ENCODE results near the gene CACTIN. TPM values are rescaled to one million over a fixed set of nuclear protein-coding genes. Genes with fewer than 3 reads are reported as not detected.

The CACTIN gene
- polyA plus RNA-seq, 4 donors: 18.6 to 35.0 (median 29.3) TPM

DNA sequence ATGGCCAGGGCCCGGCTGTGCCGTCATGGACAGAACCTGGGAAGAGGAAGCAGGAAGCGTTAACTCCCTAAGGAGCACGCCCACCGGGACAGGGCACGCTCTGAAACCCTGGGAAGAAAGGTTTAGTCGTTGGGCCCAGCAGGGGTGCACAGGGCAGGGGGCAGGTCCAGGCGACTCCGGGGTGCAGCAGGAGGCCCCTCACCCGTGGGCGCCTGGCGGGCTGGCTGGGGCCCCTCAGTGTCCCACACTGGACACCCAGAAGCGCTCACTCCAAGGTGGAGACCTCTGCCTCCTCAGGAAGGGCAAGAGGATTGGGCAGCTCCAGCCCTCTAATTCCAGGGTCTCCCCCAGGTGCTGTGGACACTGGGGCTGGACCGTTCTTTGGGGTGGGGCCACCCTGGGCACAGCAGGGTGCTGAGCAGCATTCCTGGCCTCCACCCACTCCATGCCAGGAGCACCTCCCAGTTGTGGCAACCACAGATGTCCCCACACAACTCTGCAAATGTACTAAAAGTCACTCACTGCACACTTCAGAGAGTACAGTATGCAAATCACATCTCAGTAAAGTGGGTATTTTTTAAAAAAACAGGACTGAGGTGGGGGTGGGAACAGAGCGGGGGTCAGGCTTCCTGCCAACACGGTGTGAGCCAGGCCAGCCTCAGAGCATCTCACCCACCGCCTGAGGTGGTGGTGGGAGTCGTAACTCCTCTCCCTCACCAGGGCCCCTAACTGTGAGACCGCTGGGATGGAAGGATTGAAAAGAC lies 38.5 kb upstream of the CACTIN start:
- no peak for DNase-seq (ENCODE audit: low read depth in 4 of 4, low spot score in 2 of 4)

- no peak for DNase-seq (ENCODE audit: low read depth in 4 of 4, low spot score in 2 of 4)
These were observed 37.2 kb upstream of the CACTIN start for GRCh38 chr19:3663838-3664237.

DNA sequence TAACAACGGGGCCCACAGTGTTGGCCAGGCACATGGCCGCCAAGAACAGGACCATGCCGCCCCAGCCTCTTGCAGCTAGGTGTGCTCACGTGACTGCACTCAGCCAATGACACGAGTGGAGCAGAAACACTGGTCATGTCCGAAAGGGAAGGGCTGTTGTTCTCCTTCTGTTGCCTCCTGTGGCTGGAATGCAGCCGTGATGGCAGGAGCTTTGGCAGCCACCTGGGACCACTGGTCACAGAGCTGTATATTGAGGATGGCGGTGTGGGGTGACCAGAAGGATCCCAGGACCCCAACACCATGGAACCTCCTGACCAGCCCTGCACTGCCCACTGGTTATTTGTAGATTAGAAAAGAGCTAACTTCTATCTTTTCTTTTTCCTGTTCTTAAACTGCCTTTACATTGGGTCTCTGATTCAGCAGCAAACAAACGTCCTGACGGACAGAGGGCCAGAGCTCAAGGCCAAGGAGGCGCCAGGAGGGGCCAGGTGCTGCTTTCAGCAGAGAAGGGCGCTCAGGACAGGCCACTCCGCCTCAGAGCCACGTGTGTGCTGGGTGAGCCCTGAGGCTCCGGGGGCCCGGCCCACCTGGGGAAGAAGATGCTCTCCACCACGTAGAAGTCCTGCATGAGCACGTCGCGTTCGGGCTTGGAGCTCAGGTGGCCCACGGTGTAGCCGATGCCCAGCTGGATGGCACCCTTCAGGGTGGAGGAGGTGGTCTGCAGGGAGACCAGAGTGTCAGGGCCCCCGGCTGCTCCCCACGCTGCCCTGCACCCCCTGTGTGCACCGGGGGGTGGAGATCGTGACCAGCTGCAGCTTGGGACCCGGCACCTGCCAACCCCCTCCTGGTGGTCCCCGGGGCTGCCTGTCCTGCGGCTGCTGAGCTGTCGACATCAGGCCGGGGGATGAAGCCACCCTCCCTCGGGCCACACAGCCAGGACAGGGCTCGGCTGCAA lies 35.0 kb upstream of the CACTIN start:
- no peak for DNase-seq (ENCODE audit: low read depth in 4 of 4, low spot score in 2 of 4)

- no peak for DNase-seq (ENCODE audit: low read depth in 4 of 4, low spot score in 2 of 4)
These were observed 34.1 kb upstream of the CACTIN start for GRCh38 chr19:3660493-3661219.

- DNase-seq (ENCODE audit: low read depth in 4 of 4, low spot score in 2 of 4): no peak
These were observed 33.1 kb upstream of the CACTIN start for GRCh38 chr19:3659746-3660112.

DNA sequence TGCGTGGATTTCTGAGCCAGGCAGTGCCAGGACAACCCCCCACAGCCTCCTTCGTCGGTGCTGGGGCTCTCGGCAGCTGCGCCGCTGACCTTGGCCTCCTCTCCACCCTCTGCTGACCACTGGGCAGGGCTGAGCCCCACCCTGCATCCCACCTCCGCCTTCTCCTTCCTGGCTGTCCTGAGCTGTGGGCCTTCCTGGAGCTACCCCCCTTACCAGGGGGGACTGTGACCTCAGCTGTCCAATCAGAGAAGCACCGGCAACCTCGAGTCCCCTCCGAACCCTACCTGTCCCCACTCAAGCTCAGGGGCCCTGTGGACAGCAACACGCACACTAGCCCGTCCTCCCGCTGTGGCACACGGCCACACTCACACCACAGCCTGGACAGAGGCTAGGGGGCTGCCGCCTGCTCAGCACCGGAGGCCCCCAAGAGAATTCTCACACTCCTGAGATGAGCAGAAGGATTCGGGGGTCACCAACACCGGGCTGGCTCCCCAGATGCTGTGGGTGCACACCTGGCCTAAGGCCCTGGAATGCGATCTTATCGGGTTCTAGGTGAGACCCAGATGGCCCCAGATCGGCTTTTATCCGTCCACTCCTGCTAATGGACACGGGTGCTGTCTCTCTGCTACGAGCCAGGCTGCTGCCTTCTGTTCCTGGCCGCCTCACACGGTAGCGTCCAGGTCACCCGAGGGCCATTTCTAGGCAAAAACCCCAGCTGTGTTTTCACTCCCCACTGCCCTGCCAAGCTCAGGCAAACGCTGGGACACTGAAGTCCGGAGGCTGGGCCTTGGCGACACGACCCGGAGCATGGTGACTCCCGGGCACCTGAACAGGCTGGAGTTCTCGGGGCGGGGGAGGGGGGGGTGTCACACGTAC lies 32.5 kb upstream of the CACTIN start:
- DNase-seq (ENCODE audit: low read depth in 4 of 4, low spot score in 2 of 4): no peak

GRCh38 chr19:3658004-3658869 lies 31.6 kb upstream of the CACTIN start:
- DNase-seq (ENCODE audit: low read depth in 4 of 4, low spot score in 2 of 4): no peak

- DNase-seq (ENCODE audit: low read depth in 4 of 4, low spot score in 2 of 4): no peak
These were observed 30.8 kb upstream of the CACTIN start for GRCh38 chr19:3657395-3657769.

DNA sequence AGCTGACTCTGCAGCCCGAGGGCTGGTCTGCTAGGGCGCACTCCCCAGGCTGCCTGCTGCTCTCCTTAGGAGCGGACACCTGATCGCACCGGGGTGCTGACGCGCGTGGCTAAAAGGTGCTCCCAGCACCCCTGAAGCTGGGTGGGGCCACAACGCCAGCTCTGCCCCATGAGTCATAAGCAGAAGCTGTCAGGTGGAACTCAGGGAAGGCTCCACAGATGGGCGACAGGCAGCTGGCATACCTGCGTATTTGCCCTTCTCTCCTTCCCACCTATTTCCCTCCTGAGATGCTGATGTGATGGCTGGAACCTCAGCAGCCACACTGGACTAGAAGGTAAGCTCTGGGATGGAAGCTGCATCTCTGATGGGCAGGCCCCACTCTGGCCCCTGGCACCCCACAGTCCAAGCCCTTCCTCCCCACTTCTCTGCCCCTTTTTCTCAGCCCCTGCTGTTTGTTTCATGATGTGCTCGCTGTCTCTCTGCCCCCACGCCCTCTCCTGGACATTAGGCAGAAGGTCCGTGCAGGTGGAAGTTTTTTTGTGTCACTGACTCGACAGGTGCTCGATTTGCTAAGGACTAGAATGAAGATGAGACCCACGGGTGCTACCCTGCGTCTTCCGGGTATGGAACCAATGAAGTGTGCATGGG lies 30.3 kb upstream of the CACTIN start:
- no peak for DNase-seq (ENCODE audit: low read depth in 4 of 4, low spot score in 2 of 4)

GRCh38 chr19:3656073-3656746 lies 29.6 kb upstream of the CACTIN start:
- DNase-seq (ENCODE audit: low read depth in 4 of 4, low spot score in 2 of 4): no peak

DNA sequence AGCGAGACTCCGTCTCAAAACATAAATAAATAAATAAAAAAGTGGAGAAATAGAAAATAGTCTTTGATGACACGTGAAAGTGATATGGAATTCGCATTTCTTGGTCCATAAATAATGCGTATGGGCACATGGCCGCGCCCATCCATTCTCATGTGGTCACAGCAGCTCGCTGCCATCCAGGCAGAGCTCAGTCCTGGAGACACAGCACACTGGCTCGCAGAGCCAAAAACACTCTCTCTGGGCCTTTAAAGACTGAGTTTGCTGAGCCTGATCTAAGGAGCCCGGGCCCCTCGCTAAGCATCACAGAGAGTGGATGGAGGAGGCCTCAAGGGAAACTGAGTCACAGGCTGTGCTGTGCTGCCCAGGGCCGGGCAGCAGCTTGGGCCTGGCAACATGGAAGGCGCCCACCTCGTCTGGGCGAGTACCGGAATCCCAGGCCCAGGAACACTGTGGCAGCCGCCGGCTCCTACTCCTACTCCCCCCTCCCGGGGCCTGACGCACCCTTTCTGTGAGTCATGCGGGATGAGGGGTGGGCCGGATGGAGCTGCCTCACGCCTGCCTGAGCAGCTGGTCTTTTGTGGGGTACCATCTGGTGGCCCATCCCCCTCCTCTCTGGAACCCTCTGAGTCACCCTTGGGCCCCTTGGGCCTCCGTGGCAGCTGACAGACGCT lies 28.9 kb upstream of the CACTIN start:
- DNase-seq (ENCODE audit: low read depth in 4 of 4, low spot score in 2 of 4): no peak

- DNase-seq (ENCODE audit: low read depth in 4 of 4, low spot score in 2 of 4): no peak
These were observed 27.4 kb upstream of the CACTIN start for GRCh38 chr19:3653865-3654513.

DNA sequence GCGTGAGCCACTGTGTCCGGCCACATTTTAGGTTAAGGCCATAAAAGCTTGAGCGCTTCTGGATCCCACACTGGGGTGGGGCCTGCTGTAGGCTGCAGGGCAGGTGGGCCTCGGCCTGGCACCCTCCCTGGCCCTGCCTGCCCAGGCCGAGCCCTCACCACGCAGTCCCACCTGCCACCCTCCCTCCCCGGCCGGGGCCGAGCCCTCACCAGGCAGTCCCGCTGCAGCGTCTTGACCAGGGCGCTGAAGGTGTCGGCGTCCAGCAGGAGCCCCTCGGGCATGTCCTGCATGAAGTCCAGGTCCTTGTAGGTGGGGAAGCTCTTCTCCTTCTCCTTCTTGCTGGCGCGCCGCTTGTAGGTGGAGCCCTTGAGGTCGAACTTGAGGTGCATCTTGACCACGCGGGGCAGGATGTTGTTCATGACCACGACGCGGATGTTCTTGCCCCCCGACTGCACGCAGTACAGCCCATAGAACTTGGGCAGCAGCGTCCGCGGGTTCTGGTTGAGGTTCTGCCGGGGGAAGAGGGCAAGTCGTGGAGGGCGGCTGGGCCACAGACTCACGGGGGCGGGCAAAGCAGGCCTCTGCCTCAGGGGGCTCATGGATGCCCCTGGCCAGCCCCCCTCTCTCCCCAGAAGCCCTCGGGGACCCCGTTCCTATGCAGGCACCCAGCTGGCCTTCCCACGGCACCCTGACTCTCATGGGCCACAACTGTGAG lies 26.6 kb upstream of the CACTIN start:
- no peak for DNase-seq (ENCODE audit: low read depth in 4 of 4, low spot score in 2 of 4)

- no peak for DNase-seq (ENCODE audit: low read depth in 4 of 4, low spot score in 2 of 4)
These were observed 25.8 kb upstream of the CACTIN start for GRCh38 chr19:3652422-3652821.

DNA sequence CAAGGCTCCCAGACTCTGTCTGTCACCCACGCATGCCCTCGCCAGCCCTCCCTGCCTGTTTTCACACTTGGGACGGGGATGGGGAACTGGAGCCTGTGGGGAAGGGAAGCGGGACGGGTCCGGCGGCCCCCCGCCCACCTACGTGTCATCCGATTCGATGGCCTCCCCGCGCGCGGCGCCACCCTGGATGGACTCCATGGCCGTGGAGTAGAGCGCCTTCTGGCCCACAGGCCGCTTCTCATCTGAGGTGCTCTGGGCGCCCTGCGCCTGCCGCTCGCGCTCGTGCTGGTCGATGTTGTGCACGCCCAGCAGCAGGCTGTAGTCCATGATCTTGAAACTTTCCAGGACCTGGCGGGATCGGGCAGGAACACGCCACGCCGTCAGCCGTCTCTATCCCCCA lies 25.1 kb upstream of the CACTIN start:
- no peak for DNase-seq (ENCODE audit: low read depth in 4 of 4, low spot score in 2 of 4)

DNA sequence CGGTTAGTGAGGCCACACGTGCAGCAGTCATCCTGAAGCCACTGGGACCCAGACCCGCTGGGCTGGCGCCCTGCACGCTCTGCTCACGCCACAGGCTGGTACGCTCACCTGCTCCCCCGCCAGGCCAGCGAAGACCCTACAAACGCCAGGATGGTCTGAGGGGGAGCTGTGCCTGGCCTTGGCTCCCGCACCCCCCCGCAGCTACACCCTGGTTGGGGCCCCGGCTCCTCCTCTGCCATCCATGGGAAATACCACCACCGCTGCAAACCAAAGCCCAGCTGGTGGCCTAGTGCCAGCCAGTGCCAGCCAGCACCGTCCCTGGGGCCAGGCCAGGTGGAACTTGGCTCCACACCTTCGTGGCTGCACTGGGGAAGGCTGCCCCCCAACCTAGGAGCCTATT lies 23.3 kb upstream of the CACTIN start:
- no peak for DNase-seq (ENCODE audit: low read depth in 4 of 4, low spot score in 2 of 4)

All from left renal cortex interstitium (tissue), 4 donors.